PC-3 (cell line): ENCODE data around the gene FLT3.

ENCODE experiments used
- CTCF ChIP-seq: fragments of 300-600 bp; sonication (generic); conservative IDR thresholded peaks from 2 replicates; pipeline ENCODE4 v1.5.1; 2017; ENCODE audit warnings: antibody characterized with exemption, low read depth, mild to moderate bottlenecking, low read length
- EZH2 ChIP-seq: fragments of 300-600 bp; sonication (generic); IDR thresholded peaks from one replicate; pipeline ENCODE4 v1.6.1; 2017; ENCODE audit warnings: antibody characterized with exemption, mild to moderate bottlenecking, low read length; ENCODE audit not compliant: unreplicated experiment
- EZH2phosphoT487 ChIP-seq: fragments of 300-600 bp; sonication (generic); IDR thresholded peaks from 2 replicates; pipeline ENCODE4 v1.6.1; 2018; ENCODE audit warnings: mild to moderate bottlenecking, antibody characterized with exemption, low read length, borderline replicate concordance

GRCh38 chr13:28055357-28055756, 45.0 kb downstream of the FLT3 start:
- TF ChIP-seq CTCF: no peak
- no peak for TF ChIP-seq EZH2
- no peak for TF ChIP-seq EZH2phosphoT487
